NB4 (cell line): ENCODE data around the gene PLEKHG7.

ENCODE experiments used
- CTCF ChIP-seq: IDR thresholded peaks from one replicate; pipeline ENCODE4 v1.5.1; 2012; ENCODE audit warnings: low read depth, low read length
- MAX ChIP-seq: IDR thresholded peaks from 2 replicates; pipeline ENCODE4 v1.6.1; 2011; ENCODE audit warnings: low read depth, low read length
- POLR2A ChIP-seq: IDR thresholded peaks from 2 replicates; pipeline ENCODE4 v1.6.1; 2011; ENCODE audit warnings: mild to moderate bottlenecking; ENCODE audit not compliant: insufficient read length; ENCODE audit errors: extremely low read depth

GRCh38 chr12:92732216-92732615, 29.4 kb downstream of the PLEKHG7 start:
- no peak for TF ChIP-seq CTCF
- TF ChIP-seq POLR2A, result no peak
- no peak for TF ChIP-seq MAX
